RCC 7860 (cell line): ENCODE measurements around the gene ACP7.
"Not testable (repeated sequence)": the region's sequence is repeated elsewhere in the genome, so short reads cannot be mapped to it uniquely, and the experiment has no call there.

Experiments
- DNase-seq: peaks from one replicate; pipeline ENCODE4 v3.0.0-alpha.2; 2015; ENCODE audit warnings: low spot score
- FAIRE-seq: peaks from 2 replicates; lab custom pipeline; 2012; peaks lifted over from hg19 to GRCh38; lab: Jason Lieb, UNC

ACP7 gene

GRCh38 chr19:39077323-39077722 lies 6.8 kb upstream of the ACP7 start:
- FAIRE-seq, result no peak
- DNase-seq, result no peak

- DNase-seq (peak; percentile 94), FAIRE-seq (peak; percentile 88)
Observed at GRCh38 chr19:39078436-39079200, 5.5 kb upstream of the ACP7 start.

- no peak for DNase-seq
- no peak for FAIRE-seq
Observed at GRCh38 chr19:39080431-39080830, 3.7 kb upstream of the ACP7 start.

- DNase-seq (no peak), FAIRE-seq (no peak)
Observed at GRCh38 chr19:39082167-39082566, 2.0 kb upstream of the ACP7 start.

GRCh38 chr19:39082745-39083598 lies 1.2 kb upstream of the ACP7 start:
- DNase-seq (no peak), FAIRE-seq (no peak)

GRCh38 chr19:39083599-39083982 lies 577 bp upstream of the ACP7 start:
- DNase-seq (no peak), FAIRE-seq (no peak)

GRCh38 chr19:39084732-39085080 lies 538 bp downstream of the ACP7 start:
- FAIRE-seq (no peak), DNase-seq (no peak)

- no peak for DNase-seq
Observed at GRCh38 chr19:39085392-39085791, 1.2 kb downstream of the ACP7 start.

GRCh38 chr19:39086386-39086785 lies 2.2 kb downstream of the ACP7 start:
- no peak for DNase-seq
- no peak for FAIRE-seq

More at GRCh38 chr19:39085392-39085791, 1.2 kb downstream of the ACP7 start:
- FAIRE-seq, result no peak

GRCh38 chr19:39087907-39088686 lies 3.9 kb downstream of the ACP7 start:
- no peak for FAIRE-seq
- no peak for DNase-seq

GRCh38 chr19:39090016-39090415 lies 5.8 kb downstream of the ACP7 start:
- FAIRE-seq, DNase-seq: not testable (repeated sequence)

GRCh38 chr19:39090881-39091280 lies 6.7 kb downstream of the ACP7 start:
- no peak for FAIRE-seq
- DNase-seq, result no peak

GRCh38 chr19:39095799-39096540 lies 11.8 kb downstream of the ACP7 start:
- not testable (repeated sequence) for DNase-seq, FAIRE-seq

GRCh38 chr19:39097299-39097698 lies 13.1 kb downstream of the ACP7 start:
- FAIRE-seq, result no peak
- no peak for DNase-seq

GRCh38 chr19:39097721-39098120 lies 13.6 kb downstream of the ACP7 start:
- FAIRE-seq, result no peak
- no peak for DNase-seq

GRCh38 chr19:39098365-39099269 lies 14.4 kb downstream of the ACP7 start:
- FAIRE-seq (no peak), DNase-seq (no peak)

GRCh38 chr19:39099341-39099740 lies 15.2 kb downstream of the ACP7 start:
- no peak for FAIRE-seq
- DNase-seq, result no peak

GRCh38 chr19:39100500-39101166 lies 16.5 kb downstream of the ACP7 start:
- DNase-seq (no peak), FAIRE-seq (no peak)

GRCh38 chr19:39103151-39103550 lies 19.0 kb downstream of the ACP7 start:
- no peak for DNase-seq
- FAIRE-seq, result no peak
